Kidney (tissue), 14 donors: Measurements from ENCODE around the gene PLA2G4D. TPM values are rescaled to one million over a fixed set of nuclear protein-coding genes. Genes with fewer than 3 reads are reported as not detected.

Source experiments
- DNase-seq, 5 donors: peaks; one replicate each; pipeline ENCODE4 v3.0.0-alpha.2; 2013 to 2020
- FAIRE-seq: peaks from 2 replicates; lab custom pipeline; 2012; peaks lifted over from hg19 to GRCh38; lab: Jason Lieb, UNC
- H3K27ac ChIP-seq, 2 donors: one replicate each; pipeline ENCODE4 v1.7.0; 2013; ENCODE audit warnings: low read depth in 2 of 2, low read length in 2 of 2, inconsistent platforms in 1 of 2
- H3K27me3 ChIP-seq: one replicate; pipeline ENCODE4 v1.7.1; 2013; ENCODE audit warnings: low read length, inconsistent platforms; ENCODE audit not compliant: control insufficient read depth, insufficient read depth
- H3K36me3 ChIP-seq, 3 donors: one replicate each; pipeline versions ENCODE4 v1.7.0 to v1.7.1; 2013; ENCODE audit warnings: low read length in 3 of 3, control low read depth in 1 of 3, inconsistent platforms in 1 of 3; ENCODE audit not compliant: insufficient read depth in 3 of 3, control insufficient read depth in 2 of 3
- H3K4me1 ChIP-seq, 3 donors: one replicate each; pipeline versions ENCODE4 v1.7.0 to v1.7.1; 2013; ENCODE audit warnings: low read length in 3 of 3, inconsistent platforms in 1 of 3, low read depth in 1 of 3; ENCODE audit not compliant: control insufficient read depth in 2 of 3, insufficient read depth in 2 of 3
- H3K4me3 ChIP-seq, 3 donors: one replicate each; pipeline versions ENCODE4 v1.7.0 to v1.8.1; 2013; ENCODE audit warnings: low read length in 3 of 3, control low read depth in 1 of 3, inconsistent platforms in 1 of 3
- H3K9ac ChIP-seq, 3 donors: one replicate each; pipeline versions ENCODE4 v1.7.0 to v1.7.1; 2013; ENCODE audit warnings: low read length in 3 of 3, control low read depth in 1 of 3, inconsistent platforms in 1 of 3
- H3K9me3 ChIP-seq, 3 donors: one replicate each; pipeline versions ENCODE4 v1.7.0 to v1.7.1; 2013; ENCODE audit warnings: low read length in 3 of 3, control low read depth in 1 of 3, inconsistent platforms in 1 of 3; ENCODE audit not compliant: control insufficient read depth in 2 of 3, insufficient read depth in 1 of 3
- CTCF ChIP-seq: IDR thresholded peaks from 3 replicates; pipeline ENCODE4 v1.5.1; 2012; ENCODE audit warnings: mild to moderate bottlenecking, moderate library complexity, borderline replicate concordance; ENCODE audit not compliant: insufficient read depth; ENCODE audit errors: extremely low read depth
- intact Hi-C: fragments of 100-400 bp; cut with DNase I; formaldehyde crosslinking; loops from one replicate; pipeline ENCODE4 v1.11.1; 2022
- polyA plus RNA-seq: library from polyadenylated mRNA; stranded (reverse); fragments of 350-450 nt; fragmentation: Illumina TruSeq; extraction: RNeasy Lipid Tissue Mini Kit (QIAGEN cat#74804); gene quantifications from one replicate; pipeline ENCODE4 v1.2.3, GENCODE V29; 2014; ENCODE audit warnings: low read depth, low replicate concordance; ENCODE audit not compliant: insufficient read depth
- total RNA-seq: library from RNA; stranded (reverse); fragmentation: NEBNext Ultra II Directional; extraction: Animal tissue kit (Norgen Biotek cat#: 25700); gene quantifications from one replicate; pipeline ENCODE4 v1.2.1, GENCODE V29; 2021
- donor health status: control.
- donor health status: control.
- donor health status: control.
- donor health status: control.
- donor health status: control.
- donor health status: DM: yes; HTN: yes; CAD: no.
- donor health status: Normal renal cell carcinoma (clear cell type).

The PLA2G4D gene
- total and polyA plus RNA-seq, 2 donors from 2014 or later, result not detected

GRCh38 chr15:42038401-42038800, 56.0 kb downstream of the PLA2G4D start:
- Histone ChIP-seq H3K4me3 (no peak overlapping the region), H3K27me3 (no peaks in the 10 kb centered on the region), H3K27ac (no peak overlapping the region), H3K36me3 (no peaks in the 10 kb centered on the region), H3K4me1 (no peaks in the 10 kb centered on the region), H3K9me3 (no peaks in the 10 kb centered on the region), H3K9ac (no peak overlapping the region)
- FAIRE-seq (no peak), DNase-seq (no peak)
- no peak for TF ChIP-seq CTCF
- intact Hi-C loops, result no loop called here

- Histone ChIP-seq H3K27me3 (no peaks in the 10 kb centered on the region), H3K36me3 (no peaks in the 10 kb centered on the region), H3K9me3 (no peaks in the 10 kb centered on the region), H3K4me1 (no peaks in the 10 kb centered on the region), H3K9ac (no peak overlapping the region), H3K27ac (no peak overlapping the region), H3K4me3 (no peak overlapping the region)
- DNase-seq (peak in 3 of 5 donors; percentile 21 to 78 (median 55)), FAIRE-seq (no peak)
- intact Hi-C loops, result no loop called here
- TF ChIP-seq CTCF, result no peak
These were observed 56.7 kb downstream of the PLA2G4D start for GRCh38 chr15:42037656-42038055.

DNA sequence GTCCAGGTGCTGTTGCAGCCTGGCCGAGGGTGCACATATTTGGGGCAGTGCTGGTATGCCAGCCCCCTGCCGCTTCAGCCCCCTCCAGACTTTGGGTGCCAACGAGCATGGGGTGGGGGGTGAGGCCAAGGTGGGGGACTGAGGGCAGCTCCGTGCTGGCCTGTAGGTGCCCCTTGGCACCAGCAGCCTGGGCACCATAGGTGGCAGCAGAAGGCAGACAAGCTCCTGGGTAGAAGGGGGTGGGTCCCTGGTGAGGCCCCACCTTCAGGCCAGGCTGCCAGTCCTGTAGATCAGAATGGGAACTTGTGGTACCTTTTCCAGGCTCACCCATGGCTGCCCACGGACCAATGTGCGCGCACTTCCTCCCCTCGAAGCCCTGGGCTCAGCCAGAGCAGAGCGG, 57.4 kb downstream of the PLA2G4D start:
- H3K9me3 ChIP-seq, result no peaks in the 10 kb centered on the region
- DNase-seq (no peak), FAIRE-seq (no peak)
- H3K4me3 ChIP-seq, result no peak overlapping the region
- intact Hi-C loops, result no loop called here
- H3K9ac ChIP-seq, result no peak overlapping the region
- TF ChIP-seq CTCF, result no peak
- no peaks in the 10 kb centered on the region for H3K4me1 ChIP-seq
- H3K36me3 ChIP-seq, result no peaks in the 10 kb centered on the region
- H3K27ac ChIP-seq, result no peak overlapping the region
- H3K27me3 ChIP-seq, result no peaks in the 10 kb centered on the region
